ENCODE results near the gene CFAP251.

Gene CFAP251

GRCh38 chr12:121969726-121970125 lies 51.3 kb downstream of the CFAP251 start:
- TF ChIP-seq RAD21 (IDR thresholded peaks at IDR 0.05; ENCODE audit: low read depth) (no peak), FOXM1 (IDR thresholded peaks at IDR 0.05; ENCODE audit: borderline replicate concordance, low read depth) (no peak), REST (IDR thresholded peaks at IDR 0.05; ENCODE audit: low read depth) (no peak), MAX (IDR thresholded peaks at IDR 0.05) (no peak), CEBPB (IDR thresholded peaks at IDR 0.05) (no peak), EGR1 (IDR thresholded peaks at IDR 0.05) (no peak), CREB1 (IDR thresholded peaks at IDR 0.05; ENCODE audit: low read depth) (no peak), NFIC (IDR thresholded peaks at IDR 0.05) (no peak), YY1 (IDR thresholded peaks at IDR 0.05; ENCODE audit: low read depth) (no peak), TAF1 (IDR thresholded peaks at IDR 0.05; ENCODE audit: low read depth) (no peak), USF1 (IDR thresholded peaks at IDR 0.05) (no peak), EP300 (IDR thresholded peaks at IDR 0.05; ENCODE audit: borderline replicate concordance) (no peak), TEAD4 (IDR thresholded peaks at IDR 0.05) (no peak), ZBTB7A (IDR thresholded peaks at IDR 0.05; ENCODE audit: low read depth) (no peak), TCF12 (IDR thresholded peaks at IDR 0.05; ENCODE audit: low read depth) (no peak)

DNA sequence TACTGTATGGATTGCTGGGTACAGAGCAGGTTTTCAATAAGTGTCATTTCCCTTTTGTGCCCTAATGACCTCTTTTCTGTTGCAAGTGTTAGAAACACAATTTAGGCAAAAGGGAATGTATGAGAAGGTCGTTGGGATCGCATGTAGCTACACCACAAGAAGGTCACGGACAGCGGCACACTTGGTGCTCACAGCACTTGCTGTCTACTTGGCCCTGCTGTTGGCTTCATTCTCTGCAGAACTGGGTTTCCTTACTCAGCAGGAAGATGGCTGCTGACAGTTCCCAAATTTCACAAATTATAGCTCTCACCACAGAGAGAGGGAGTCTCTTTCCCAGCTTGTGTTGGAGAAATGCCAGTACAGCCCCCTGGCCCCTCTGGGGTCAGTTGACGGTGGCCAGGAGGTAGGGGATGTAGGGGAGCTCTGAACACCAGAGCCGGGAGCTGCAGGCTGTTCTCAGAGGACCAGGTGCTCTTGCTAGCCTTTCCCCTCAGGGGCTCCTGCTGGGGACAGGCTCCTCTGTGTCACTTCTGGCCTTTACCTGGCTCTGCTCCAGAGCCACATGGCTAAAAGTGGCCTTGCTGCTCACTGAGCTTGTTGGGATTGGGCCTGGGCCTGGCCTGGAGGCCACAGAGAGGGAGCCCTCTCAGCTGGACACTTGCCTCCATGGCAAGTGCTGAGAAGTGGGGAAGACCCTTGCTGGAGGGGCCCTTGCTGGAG lies 52.3 kb downstream of the CFAP251 start:
- TF ChIP-seq ZBTB7A (IDR thresholded peaks at IDR 0.05; ENCODE audit: low read depth) (no peak), TCF12 (IDR thresholded peaks at IDR 0.05; ENCODE audit: low read depth) (no peak), EP300 (IDR thresholded peaks at IDR 0.05; ENCODE audit: borderline replicate concordance) (no peak), REST (IDR thresholded peaks at IDR 0.05; ENCODE audit: low read depth) (no peak), EGR1 (IDR thresholded peaks at IDR 0.05) (no peak), NFIC (IDR thresholded peaks at IDR 0.05) (no peak), TEAD4 (IDR thresholded peaks at IDR 0.05) (no peak), FOXM1 (IDR thresholded peaks at IDR 0.05; ENCODE audit: borderline replicate concordance, low read depth) (no peak)

DNA sequence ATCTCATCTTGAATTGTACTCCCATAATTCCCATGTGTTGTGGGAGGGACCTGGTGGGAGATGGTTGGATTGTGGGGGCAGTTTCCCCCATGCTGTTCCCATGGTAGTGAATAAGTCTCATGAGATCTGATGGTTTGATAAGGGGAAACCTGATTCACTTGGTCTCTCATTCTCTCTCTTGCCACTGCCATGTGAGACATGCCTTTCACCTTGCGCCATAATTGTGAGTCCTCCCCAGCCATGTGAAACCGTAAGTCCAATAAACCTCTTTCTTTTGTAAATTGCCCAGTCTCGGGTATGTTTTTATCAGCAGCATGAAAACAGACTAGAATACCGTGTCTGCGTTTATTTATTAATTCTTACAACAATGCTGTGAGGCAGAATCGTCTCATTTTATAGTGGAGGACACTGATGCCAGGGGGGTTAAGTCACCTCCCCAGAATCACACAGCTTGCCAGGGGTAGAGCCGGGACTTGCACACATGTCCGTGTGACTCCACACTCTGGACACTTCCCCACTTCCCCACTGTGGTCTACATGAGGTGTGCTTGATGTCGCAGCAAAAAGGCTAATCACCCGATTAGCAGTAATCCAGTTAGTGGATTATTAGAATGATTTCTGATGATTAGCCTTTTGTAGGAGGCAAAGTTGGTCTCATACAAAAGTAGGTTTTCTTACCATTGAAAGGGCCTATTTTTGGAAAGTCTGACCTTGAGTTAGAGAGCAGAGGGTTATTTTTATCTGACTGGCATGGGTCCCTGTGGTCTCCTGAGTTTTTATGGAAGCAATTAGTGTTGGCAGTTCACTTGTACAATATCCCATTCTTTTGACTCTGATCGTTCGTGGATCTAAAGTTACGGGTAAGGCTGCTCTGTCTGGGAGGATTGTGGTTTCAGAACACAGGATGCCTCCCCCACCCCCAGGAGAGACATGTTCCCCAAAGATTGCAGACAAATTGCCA lies 55.9 kb downstream of the CFAP251 start:
- TF ChIP-seq CEBPB (IDR thresholded peaks at IDR 0.05) (no peak), FOXM1 (IDR thresholded peaks at IDR 0.05; ENCODE audit: borderline replicate concordance, low read depth) (no peak), TEAD4 (IDR thresholded peaks at IDR 0.05) (no peak), YY1 (IDR thresholded peaks at IDR 0.05; ENCODE audit: low read depth) (no peak), EP300 (IDR thresholded peaks at IDR 0.05; ENCODE audit: borderline replicate concordance) (no peak), ZBTB7A (IDR thresholded peaks at IDR 0.05; ENCODE audit: low read depth) (no peak), EGR1 (IDR thresholded peaks at IDR 0.05) (no peak), MAX (IDR thresholded peaks at IDR 0.05) (no peak), CREB1 (IDR thresholded peaks at IDR 0.05; ENCODE audit: low read depth) (no peak), RAD21 (IDR thresholded peaks at IDR 0.05; ENCODE audit: low read depth) (no peak), REST (IDR thresholded peaks at IDR 0.05; ENCODE audit: low read depth) (no peak), USF1 (IDR thresholded peaks at IDR 0.05) (no peak), TCF12 (IDR thresholded peaks at IDR 0.05; ENCODE audit: low read depth) (no peak), NFIC (IDR thresholded peaks at IDR 0.05) (no peak)

Measured in Ishikawa (cell line).